Kidney capillary endothelial cell (primary cell): ENCODE measurements around the gene PRICKLE1.

ENCODE experiments used
- DNase-seq: peaks from one replicate; pipeline ENCODE4 v3.0.0-alpha.2; 2018; ENCODE audit warnings: low spot score

Gene PRICKLE1

DNA sequence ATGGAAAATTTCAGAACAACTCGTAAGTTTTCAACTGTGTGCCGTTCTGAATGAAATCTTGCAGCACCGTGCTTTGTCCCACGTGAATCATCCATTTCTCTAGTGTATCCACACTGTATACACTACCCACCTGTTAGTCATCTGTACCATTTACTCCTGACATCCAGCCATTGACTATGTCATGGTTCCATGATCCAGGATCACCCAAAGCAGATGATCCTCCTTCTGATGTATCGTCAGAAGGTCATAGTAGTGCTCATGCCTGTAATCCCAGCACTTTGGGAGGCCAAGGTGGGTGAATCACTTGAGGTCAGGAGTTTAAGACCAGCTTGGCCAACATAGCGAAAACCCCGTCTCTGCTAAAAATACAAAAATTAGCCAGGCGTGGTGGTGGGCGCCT is 140.7 kb downstream of the PRICKLE1 start:
- no peak for DNase-seq

DNA sequence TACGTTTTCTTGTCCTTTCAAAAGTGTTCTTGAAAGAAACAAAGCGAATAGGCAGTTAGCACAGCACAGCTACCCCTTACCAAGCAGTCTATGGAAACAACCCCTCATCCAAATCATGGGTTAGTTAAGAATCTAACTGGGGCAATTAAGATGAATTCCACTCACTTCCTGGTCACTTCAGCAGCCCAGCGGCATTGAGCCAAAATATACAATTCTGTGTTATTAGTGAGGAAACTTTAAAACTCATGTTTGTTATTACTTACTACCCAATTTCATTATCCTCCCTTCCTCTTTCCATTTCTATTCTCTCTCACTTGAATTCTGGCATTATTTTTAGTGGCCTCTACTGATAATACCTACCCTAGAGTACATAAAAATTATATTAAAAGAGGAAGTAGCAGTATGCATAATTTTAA is 142.2 kb downstream of the PRICKLE1 start:
- DNase-seq, result no peak

DNA sequence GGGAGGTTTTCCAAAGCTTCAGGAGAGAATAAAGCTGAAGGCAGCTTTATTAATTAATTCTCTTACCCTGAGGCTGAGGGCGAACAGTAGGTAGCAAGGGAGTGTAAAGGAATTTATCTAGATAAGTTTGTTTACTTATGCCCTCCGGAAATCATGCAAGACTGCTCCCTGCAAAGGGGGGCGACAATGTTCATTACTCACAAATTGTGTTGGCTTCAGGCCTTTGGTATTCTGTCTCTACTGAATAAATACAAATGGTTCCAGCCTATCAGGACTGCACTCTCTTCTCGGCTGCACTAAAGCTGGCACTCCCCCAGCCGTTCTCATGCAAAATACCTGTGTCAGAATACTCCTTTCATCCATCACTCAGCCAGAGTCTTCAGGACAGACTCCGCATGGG is 142.8 kb downstream of the PRICKLE1 start:
- DNase-seq, result no peak

DNA sequence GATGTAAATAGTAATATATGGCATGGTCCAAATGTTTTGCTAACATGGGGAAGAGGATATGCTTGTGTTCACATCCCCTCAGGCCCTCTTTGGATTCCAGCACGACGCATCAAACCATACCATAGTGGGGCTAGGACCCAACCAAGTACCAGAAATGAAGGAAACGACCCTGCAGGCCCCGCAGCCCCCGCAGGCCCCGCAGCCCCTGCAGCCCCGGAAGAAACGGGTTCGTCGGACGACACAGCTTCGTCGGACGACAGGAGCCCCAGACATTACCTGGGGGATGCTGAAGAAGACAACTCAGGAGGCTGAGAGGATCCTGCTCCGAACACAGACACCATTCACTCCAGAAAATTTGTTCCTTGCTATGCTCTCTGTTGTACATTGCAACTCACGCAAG is 143.7 kb downstream of the PRICKLE1 start:
- DNase-seq, result no peak

DNA sequence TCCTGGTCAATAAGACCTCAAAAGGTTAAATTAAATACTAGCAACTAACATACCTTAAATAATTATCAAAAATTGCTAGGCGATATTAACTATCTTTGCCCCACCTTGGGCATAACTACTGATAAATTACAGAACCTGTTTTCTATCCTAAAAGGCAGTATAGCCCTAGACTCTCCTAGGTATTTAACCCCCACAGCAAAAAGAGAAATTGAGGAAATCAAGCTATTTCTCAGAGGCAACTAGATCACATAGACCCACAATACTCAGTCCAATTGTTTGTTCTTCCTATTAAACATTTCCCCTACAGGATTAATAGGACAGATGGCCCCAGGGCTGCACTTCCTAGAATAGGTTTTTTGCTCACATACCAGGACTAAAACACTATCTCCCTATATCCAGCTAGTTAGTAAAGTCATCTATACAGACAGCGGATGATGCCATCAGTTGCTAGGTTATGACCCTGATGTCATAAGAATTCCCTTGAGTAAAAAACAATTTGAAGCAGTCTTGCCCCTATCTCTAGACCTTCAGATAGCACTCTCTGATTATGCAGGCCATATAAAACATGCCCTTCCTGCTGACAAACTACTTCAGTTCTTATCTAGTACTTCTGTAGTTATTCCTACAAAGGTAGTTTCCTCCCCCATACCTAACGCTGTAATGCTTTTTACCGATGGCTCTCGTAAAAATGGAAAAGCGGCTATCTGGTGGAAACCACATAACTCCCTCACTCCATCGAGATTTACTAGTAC is 145.2 kb downstream of the PRICKLE1 start:
- no peak for DNase-seq

DNA sequence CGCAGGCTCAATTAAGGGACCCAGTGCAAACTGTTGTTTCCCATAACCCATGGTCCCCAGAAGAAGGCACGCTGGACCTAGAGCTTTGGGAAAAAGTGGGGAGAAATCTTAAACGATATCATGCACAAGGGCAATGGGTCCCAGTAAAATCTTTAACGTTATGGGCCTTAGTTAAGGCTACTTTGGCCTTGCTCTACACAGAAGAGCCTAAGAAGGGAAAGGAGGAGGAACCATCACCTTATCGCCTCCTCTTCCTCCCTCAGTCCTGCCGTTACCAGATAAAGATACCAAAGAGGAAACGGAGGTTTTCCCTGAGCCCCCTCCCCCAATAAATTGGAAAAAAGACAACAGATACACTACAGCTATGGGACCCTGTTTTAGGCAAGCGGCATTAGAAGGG is 146.7 kb downstream of the PRICKLE1 start:
- DNase-seq, result no peak

DNA sequence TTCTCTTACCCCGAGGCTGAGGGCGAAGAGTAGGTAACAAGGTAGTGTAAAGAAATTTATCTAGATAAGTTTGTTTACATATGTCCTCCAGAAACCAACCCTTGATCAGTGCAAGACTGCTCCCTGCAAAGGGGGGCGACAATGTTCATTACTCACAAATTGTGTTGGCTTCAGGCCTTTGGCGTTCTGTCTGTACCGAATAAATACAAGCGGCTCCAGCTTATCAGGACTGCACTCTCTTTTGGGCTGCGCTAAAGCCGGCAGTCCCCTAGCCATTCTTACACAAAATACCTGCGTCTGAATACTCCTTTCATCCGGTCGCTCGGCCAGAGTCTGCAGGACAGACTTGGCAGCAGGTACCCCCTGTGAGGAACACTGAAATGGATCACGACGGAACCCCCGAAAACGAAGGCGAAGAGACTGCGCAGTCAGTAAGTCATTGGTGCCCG is 147.2 kb downstream of the PRICKLE1 start:
- no peak for DNase-seq

DNA sequence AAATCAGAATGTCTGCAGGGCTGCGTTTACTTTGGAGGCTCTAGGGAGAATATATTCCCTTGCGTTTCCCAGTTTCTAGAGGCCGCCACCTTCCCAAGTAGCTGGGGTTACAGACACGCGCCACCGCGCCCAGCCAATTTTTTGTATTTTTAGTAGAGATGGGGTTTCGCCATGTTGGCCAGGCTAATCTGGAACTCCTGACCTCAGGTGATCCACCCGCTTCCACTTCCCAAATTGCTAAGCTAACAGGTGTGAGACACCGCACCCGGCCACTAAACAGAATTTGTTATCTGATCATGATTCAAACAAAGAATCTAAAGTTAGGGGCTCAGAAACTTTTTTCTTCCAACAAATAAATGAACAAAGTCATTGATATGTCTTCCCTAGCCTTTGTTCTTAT is 148.9 kb downstream of the PRICKLE1 start:
- DNase-seq, result no peak

DNA sequence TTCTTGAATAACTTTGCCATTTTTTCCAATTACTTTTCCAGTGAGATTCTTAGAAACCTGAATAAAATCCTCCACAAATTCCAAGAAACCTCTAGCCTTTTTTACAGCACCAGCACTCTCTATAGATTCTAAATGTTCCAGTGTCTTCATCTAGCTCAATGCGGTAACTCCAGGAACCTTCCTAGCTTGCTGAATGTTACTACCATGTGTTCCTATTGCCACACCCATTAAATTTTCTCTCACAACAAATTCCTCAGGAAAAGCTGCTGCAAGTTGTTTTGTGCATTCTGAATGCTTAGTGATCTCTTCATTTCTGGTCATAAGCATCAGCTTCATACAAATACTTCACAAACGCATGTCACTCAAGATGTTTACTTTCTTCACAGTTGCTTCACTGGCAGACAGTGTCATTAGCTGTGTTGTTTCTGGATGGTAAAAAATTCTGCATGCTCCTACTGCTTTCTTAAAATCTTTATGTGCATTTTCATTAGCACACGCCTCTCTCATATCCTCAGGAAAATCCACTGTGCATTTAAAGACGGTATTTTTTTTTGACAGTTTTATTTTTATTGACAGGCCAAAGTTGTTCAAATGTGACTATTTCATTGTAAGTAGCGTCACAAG is 156.9 kb downstream of the PRICKLE1 start:
- no peak for DNase-seq

DNA sequence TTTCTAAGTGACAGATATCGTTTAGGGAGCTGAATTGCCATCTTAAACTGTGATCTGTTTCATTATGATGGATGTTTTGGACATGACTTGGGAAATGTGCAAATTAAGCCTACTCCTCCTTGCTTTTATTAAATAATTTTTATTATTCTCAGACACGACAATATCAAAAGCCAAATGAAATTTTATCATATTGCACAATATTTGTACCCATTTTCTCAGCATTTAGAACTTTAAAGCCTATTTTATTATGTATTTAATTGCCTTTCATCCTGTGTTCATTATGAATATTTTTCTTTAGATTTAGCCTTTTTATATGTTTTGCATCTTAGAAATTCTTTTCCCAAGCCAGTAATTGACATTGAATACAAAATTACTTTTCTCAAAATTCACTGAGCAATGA is 160.7 kb downstream of the PRICKLE1 start:
- no peak for DNase-seq

DNA sequence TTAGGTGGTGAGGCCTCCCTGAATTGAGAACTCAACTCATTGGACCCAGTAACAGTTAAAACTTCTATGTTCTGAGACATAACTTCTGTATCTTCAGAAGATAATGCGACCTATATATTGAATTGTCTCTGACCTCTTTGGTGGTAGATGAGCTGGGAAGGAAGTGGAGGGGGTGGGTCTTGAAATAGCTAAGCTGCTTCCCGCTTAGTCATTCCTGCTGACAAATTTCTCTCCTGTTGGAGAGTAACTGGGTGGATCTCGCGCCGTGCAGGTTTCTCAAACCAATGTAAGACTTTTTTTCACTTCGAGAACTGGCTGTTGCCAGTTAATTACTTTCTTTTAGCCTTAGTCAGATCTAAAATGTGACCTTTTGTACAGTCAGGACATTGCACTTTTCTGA is 162.8 kb downstream of the PRICKLE1 start:
- peak; percentile 91 for DNase-seq

DNA sequence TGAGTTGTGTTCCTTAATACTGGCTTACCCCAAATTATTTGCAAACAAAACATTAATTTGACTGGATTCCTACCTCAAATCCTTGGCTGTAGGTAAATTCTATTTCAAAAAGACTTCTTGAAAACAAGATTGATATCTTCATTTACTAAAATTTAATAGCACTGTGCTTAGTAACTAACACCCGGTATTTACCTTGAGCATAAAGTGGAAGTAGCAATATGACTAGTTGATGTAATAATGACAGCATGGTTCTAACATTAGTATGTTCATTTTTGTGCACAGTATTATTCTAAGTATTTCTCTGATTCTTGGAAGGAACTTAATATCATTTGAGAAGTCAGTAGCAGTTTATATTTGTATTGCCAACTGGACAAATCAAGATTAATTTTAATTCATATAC is 166.8 kb downstream of the PRICKLE1 start:
- DNase-seq, result no peak

DNA sequence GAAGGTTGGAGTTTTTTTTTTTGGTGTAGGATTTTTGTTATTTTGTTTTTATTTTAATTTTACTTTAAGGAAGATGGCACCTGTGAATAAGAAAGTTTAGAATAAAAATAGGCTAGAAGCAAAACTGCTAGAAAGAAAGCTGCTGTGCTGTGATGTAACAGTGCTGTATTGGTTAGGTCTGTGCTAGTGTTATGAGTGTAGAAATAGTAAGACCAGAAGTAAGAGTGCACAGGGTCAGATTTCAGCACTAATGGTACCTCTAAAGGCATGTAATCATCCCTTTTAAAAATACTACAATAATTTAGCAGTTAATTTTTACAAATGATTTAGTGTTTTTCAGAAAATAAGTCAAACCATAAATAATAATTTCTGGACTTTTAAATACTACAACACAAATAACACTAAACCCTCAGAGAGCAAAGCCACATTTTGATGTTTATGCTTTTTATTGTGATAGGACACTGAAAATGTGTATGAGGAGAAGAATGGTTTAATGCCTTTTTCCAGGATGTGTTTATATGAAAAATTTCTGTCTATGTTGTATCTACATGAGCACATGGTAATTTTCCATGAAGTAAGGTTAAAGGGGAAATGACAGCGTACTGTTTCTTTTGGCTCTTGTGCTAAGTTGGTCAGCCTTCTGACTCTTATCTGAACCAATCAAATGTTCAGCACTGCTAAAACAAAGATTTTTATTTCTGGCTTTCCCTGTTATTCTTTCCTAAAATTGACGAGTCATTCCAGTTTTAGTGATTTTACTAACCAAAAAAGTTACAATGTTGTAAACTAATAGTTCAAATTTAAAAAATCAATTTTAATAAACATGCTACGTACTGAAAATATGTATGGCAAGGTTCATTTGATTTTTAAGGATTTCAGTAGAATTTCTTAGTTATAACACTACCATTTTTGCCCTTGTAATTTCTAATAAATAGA is 167.4 kb downstream of the PRICKLE1 start:
- DNase-seq, result peak; percentile 27

DNA sequence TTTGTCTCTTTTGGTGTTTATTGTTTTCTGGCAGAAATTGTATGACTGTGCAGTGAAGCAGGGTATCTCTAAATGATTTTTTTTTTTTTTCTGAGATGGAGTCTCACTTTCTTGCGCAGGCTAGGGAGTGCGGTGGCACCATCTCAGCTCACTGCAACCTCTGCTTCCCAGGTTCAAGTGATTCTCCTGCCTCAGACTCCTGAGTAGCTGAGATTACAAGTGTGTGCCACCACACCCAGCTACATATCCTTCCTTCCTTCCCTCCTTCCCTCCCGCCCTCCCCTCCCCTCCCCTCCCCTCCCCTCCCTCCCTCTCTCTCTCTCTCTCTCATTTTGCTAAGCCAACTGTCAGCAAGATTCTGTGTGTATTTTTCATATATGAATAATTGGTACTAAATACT is 169.2 kb downstream of the PRICKLE1 start:
- no peak for DNase-seq

DNA sequence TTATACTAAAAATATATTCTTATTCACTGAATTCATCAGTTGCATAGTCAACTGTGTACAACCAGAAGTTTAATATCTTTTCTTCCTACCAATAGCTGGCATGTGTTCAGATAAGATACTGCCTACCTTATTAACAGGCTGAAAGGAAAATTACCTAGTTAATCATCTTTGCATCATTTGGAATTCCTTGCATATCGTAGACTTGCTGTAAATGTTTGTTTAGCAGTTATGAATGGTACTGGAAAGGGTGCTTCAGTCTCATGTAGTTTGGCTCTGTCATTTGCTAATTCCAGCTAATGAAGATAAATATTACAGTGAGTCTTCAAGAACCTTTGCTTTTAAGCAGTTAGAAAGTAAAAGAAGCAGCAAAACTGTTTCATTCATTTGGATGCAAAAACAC is 179.2 kb downstream of the PRICKLE1 start:
- no peak for DNase-seq

DNA sequence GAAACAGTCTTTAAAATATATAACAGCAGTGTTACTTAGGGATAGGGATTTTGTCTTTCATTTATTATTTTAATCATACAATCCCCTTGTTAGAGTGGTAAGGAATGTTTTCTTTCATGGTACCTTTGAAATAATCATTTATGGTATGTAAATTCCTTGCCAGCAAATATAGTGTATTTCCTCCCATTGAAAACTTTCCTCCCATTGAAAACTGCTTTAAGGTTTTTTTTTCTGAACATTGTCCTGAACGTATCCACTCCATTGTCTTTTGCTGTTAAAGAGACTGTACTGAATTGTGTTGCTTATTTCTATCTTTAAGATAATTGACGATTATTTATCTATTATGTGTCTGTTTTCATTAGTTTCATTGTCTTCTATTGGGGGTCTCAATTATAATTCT is 180.1 kb downstream of the PRICKLE1 start:
- no peak for DNase-seq

DNA sequence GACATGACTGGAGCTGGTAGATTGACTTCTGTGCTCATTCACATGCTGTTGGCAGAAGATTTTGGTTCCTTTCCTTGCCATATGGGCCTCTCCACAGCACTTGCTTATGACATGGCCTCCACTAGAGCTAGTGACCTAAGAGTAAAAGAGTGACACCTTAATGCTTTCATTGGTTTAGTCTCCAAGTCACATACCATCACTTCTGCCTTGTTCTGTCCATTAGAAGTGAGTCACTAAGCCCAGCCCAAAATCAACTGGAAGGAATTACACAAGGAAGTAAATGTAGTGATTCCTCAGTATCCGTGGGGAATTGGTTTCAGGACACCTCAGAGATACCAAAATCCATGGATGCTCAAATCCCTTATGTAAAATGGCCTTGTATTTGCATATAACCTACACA is 182.2 kb downstream of the PRICKLE1 start:
- no peak for DNase-seq
